MM.1S (cell line): Measurements from ENCODE around the gene CELF4.
A peak's percentile ranks its signal among the peaks of the same experiment; 100 is the strongest.

ENCODE experiments used
- CTCF ChIP-seq: fragments of 300-600 bp; sonication (generic); IDR thresholded peaks from 2 replicates; pipeline ENCODE4 v1.5.1; 2016; ENCODE audit warnings: antibody characterized with exemption, low read length, mixed read lengths
- EZH2phosphoT487 ChIP-seq: fragments of 300-600 bp; sonication (generic); IDR thresholded peaks from 2 replicates; pipeline ENCODE4 v1.6.1; 2018; ENCODE audit warnings: antibody characterized with exemption, low read length

GRCh38 chr18:37533647-37534584, 31.7 kb downstream of the CELF4 start:
- TF ChIP-seq CTCF = peak; percentile 6; the same call in 1 of the 2 replicates
- no peak for TF ChIP-seq EZH2phosphoT487
